GM12878 (cell line): ENCODE results near the gene PARP6. TPM values are rescaled to one million over a fixed set of nuclear protein-coding genes. Genes with fewer than 3 reads are reported as not detected.

Experiments
- ATAC-seq: fragments of 200-7000 bp; cut with Tn5 transposase; 3 replicates; pipeline ENCODE4 v1.9.1; 2020; ENCODE audit warnings: mild to moderate bottlenecking, moderate library complexity
- BruUV-seq: library from RNA; stranded (reverse); fragments of 400-500 nt; replicated peaks from 2 replicates; lab custom pipeline; 2021; lab: Mats Ljungman, UMichigan
- CTCF ChIA-PET: fragments of 300-600 bp; sonication (Branson Sonifier 250); formaldehyde crosslinking; extraction: SDS; loops from one replicate; lab custom pipeline; 2021; ENCODE audit warnings: inconsistent platforms; lab: Yijun Ruan, JAX
- POLR2A ChIA-PET: fragments of 350-600 bp; formaldehyde crosslinking; extraction: SDS; loops from one replicate; lab custom pipeline; 2021; ENCODE audit warnings: inconsistent platforms; lab: Charles Lee
- RAD21 ChIA-PET: fragments of 300-600 bp; sonication (Branson Sonifier 250); formaldehyde crosslinking; loops from one replicate; lab custom pipeline; 2023; ENCODE audit warnings: antibody characterized with exemption; ENCODE audit not compliant: unreplicated experiment; lab: Charles Lee
- SMC1A ChIA-PET: fragments of 300-600 bp; sonication (Branson Sonifier 250); formaldehyde crosslinking; loops from one replicate; lab custom pipeline; 2023; ENCODE audit not compliant: unreplicated experiment, uncharacterized antibody; lab: Charles Lee
- DNase-seq: peaks from one replicate; pipeline ENCODE4 v3.0.0-alpha.2; 2011; ENCODE audit warnings: low read depth, low spot score
- FAIRE-seq: peaks from 3 replicates; lab custom pipeline; 2011; peaks lifted over from hg19 to GRCh38; lab: Jason Lieb, UNC
- H2AFZ ChIP-seq: 2 replicates; pipeline ENCODE4 v1.6.0; 2011; ENCODE audit warnings: low read depth, low read length, control low read depth; ENCODE audit not compliant: control insufficient read depth
- H3K27ac ChIP-seq: 2 replicates; pipeline ENCODE4 v1.5.1; 2011; ENCODE audit warnings: control low read depth; ENCODE audit not compliant: control insufficient read depth, insufficient read depth
- H3K27me3 ChIP-seq, 2 experiments: replicated peaks in 1 of 2; 2 replicates each; pipeline versions ENCODE4 v1.6.0 to v1.6.1; 2011; ENCODE audit warnings: low read length in 1 of 2; ENCODE audit not compliant: control insufficient read depth in 2 of 2, insufficient read depth in 2 of 2
- H3K36me3 ChIP-seq, 2 experiments: 2 replicates each; pipeline ENCODE4 v1.5.1; 2011; ENCODE audit warnings: low read length in 1 of 2; ENCODE audit not compliant: control insufficient read depth in 2 of 2, insufficient read depth in 2 of 2
- H3K4me1 ChIP-seq: 2 replicates; pipeline ENCODE4 v1.6.1; 2011; ENCODE audit warnings: mild to moderate bottlenecking, low read length, moderate library complexity, mixed read lengths; ENCODE audit not compliant: control insufficient read depth, insufficient read depth
- H3K4me2 ChIP-seq: 2 replicates; pipeline ENCODE4 v1.6.0; 2011; ENCODE audit warnings: control low read depth; ENCODE audit not compliant: control insufficient read depth, insufficient read depth
- H3K4me3 ChIP-seq: fragments of 200-600 bp; sonication (generic); 2 replicates; pipeline ENCODE4 v1.5.1; 2016
- H3K79me2 ChIP-seq: 2 replicates; pipeline ENCODE4 v1.6.0; 2011; ENCODE audit warnings: low read length; ENCODE audit not compliant: control insufficient read depth, insufficient read depth
- H3K9ac ChIP-seq: 2 replicates; pipeline ENCODE4 v1.8.0; 2011; ENCODE audit warnings: low read length, control low read depth, mixed read lengths; ENCODE audit not compliant: control insufficient read depth, insufficient read depth
- H3K9me3 ChIP-seq: replicated peaks from 3 replicates; pipeline ENCODE4 v1.5.1; 2011; ENCODE audit warnings: mild to moderate bottlenecking, low read length; ENCODE audit not compliant: control insufficient read depth, insufficient read depth
- H4K20me1 ChIP-seq: 2 replicates; pipeline ENCODE4 v1.6.0; 2011; ENCODE audit not compliant: control insufficient read depth, insufficient read depth
- ASH2L ChIP-seq: fragments of 300-600, 200-600 bp; sonication (generic); IDR thresholded peaks from 2 replicates; pipeline ENCODE4 v1.6.1; 2017; ENCODE audit warnings: low read depth, mild to moderate bottlenecking, borderline replicate concordance
- CHD4 ChIP-seq: fragments of 200-600 bp; sonication (generic); IDR thresholded peaks from 2 replicates; pipeline ENCODE4 v1.6.1; 2016; ENCODE audit warnings: mild to moderate bottlenecking
- EGR1 ChIP-seq, 2 experiments: IDR thresholded peaks; 1 replicate in 1 of 2; 2 replicates in 1 of 2; pipeline ENCODE4 v1.6.1; 2011 to 2012; ENCODE audit warnings: low read depth in 2 of 2, low read length in 2 of 2, borderline replicate concordance in 1 of 2, mild to moderate bottlenecking in 1 of 2, moderate library complexity in 1 of 2
- EP300 ChIP-seq, 2 experiments: fragments of 150-350 bp in 1 of 2; IDR thresholded peaks; 2 replicates each; pipeline ENCODE4 v1.6.1; 2011 to 2012; ENCODE audit warnings: low read depth in 2 of 2, low read length in 2 of 2, borderline replicate concordance in 1 of 2, improper control_type of control experiment in 1 of 2, inconsistent platforms in 1 of 2; ENCODE audit not compliant: control insufficient read depth in 1 of 2
- FOXM1 ChIP-seq: IDR thresholded peaks from 2 replicates; pipeline ENCODE4 v1.6.1; 2012; ENCODE audit warnings: low read depth, mild to moderate bottlenecking, inconsistent platforms, low read length, moderate library complexity
- GATAD2B ChIP-seq: fragments of 450-650 bp; conservative IDR thresholded peaks from 2 replicates; pipeline ENCODE4 v1.6.1; 2017; ENCODE audit warnings: low read depth, mild to moderate bottlenecking, moderate library complexity
- JUNB ChIP-seq: IDR thresholded peaks from 2 replicates; pipeline ENCODE4 v1.6.1; 2016; ENCODE audit warnings: antibody characterized with exemption, mild to moderate bottlenecking
- NR2C2 ChIP-seq: IDR thresholded peaks from 2 replicates; pipeline ENCODE4 v1.6.1; 2011; ENCODE audit warnings: borderline replicate concordance, low read depth; ENCODE audit not compliant: control insufficient read depth, insufficient read length
- PAX5 ChIP-seq: IDR thresholded peaks from 2 replicates; pipeline ENCODE4 v1.6.1; 2011; ENCODE audit warnings: low read depth, low read length, borderline replicate concordance
- RCOR1 ChIP-seq: conservative IDR thresholded peaks from 2 replicates; pipeline ENCODE4 v1.6.1; 2012; ENCODE audit warnings: low read depth, low read length, improper control_type of control experiment
- SUPT20H ChIP-seq: IDR thresholded peaks from 2 replicates; pipeline ENCODE4 v1.6.1; 2011; ENCODE audit warnings: low read depth, mild to moderate bottlenecking, low read length, moderate library complexity, borderline replicate concordance; ENCODE audit not compliant: control insufficient read depth
- WRNIP1 ChIP-seq: IDR thresholded peaks from 2 replicates; pipeline ENCODE4 v1.6.1; 2011; ENCODE audit warnings: low read depth, low read length, improper control_type of control experiment, borderline replicate concordance
- WGBS: methylation state at CpG from one replicate; pipeline ENCODE4 v1.1.6; 2016; ENCODE audit warnings: low lambda C conversion rate; ENCODE audit not compliant: insufficient replicate concordance, insufficient coverage; ENCODE audit errors: missing lambda C conversion rate; 5-methylcytosine and 5-hydroxymethylcytosine counted together
- in situ Hi-C: fragments of 300-500 bp; cut with MboI; formaldehyde crosslinking; loops from 9 replicates; pipeline ENCODE4 v1.14.3; 2018; ENCODE audit warnings: mixed read lengths
- intact Hi-C: fragments of 100-400 bp; cut with micrococcal nuclease; formaldehyde crosslinking; loops from one replicate; pipeline ENCODE4 v1.14.2; 2022; ENCODE audit not compliant: unreplicated experiment
- polyA plus RNA-seq, 11 experiments: library from polyadenylated mRNA; depleted of rRNA in 4 of 11; unstranded in 6 of 11; stranded (reverse) in 5 of 11; fragments of >200 nt; fragmentation: Nextera tagmentation in 4 of 11; fragmentation: Illumina TruSeq in 1 of 11; extraction: Ambion mirVana in 4 of 11; extraction: Trizol in 1 of 11; gene quantifications; 1 replicate in 1 of 11; 2 replicates in 10 of 11; pipeline versions ENCODE4 v1.2.1 to v1.2.3, GENCODE V29; 2011 to 2016; ENCODE audit warnings: inconsistent platforms in 2 of 11, missing spikeins in 2 of 11, low read depth in 1 of 11
- total RNA-seq, 4 experiments: library from RNA; depleted of rRNA in 3 of 4; stranded (reverse); fragments of >200 nt in 3 of 4; fragmentation: Illumina TruSeq in 1 of 4; extraction: Trizol in 1 of 4; gene quantifications; 2 replicates each; pipeline versions ENCODE4 v1.2.1 to v1.2.3, GENCODE V29; 2013 to 2021

PARP6 gene
- total and polyA plus RNA-seq, 10 of the 15 experiments (the other 5 are each of a cell fraction or from before 2014, with no cell fraction given): 14.3 to 73.5 (median 26.9) TPM

DNA sequence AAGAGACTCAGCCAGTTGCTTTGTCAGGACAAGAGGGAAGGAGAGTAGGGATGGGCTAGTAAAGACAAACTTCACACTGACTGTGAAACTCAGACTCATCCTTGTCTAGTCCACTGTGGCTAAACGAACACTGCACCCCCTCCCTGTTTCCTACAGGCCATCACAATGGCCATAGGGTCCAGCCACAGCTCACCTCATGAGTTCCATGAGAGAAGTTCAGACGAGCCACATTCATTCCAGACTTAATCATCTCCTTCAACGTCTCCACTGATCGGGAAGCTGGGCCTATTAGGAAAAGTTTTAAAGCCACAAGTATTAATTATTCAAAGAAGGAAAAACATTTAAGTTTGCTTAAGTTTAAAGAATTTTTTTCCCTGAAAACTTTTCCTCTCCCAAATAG lies 55.1 kb downstream of the PARP6 start:
- Histone ChIP-seq H3K36me3 (peaks cover 20 to 78% of the 10 kb centered on the region in 2 experiments), H3K9ac (no peak overlapping the region)
- ATAC-seq (no peak), DNase-seq (no peak)
- BruUV-seq: no TSS peak
- SMC1A ChIA-PET: interaction anchor here (0.5 to 1.2 kb wide), 3 partner anchors 11 to 232 kb away, joined by 3 read pairs; no protein-coding TSS in a partner anchor
- TF ChIP-seq GATAD2B (no peak), EGR1 (IDR thresholded peaks at IDR 0.05; ENCODE audit: borderline replicate concordance in 1 of 2, low read depth in 2 of 2, low read length in 2 of 2) (no peak), JUNB (no peak), EP300 (IDR thresholded peaks at IDR 0.05; ENCODE audit: borderline replicate concordance in 1 of 2, control insufficient read depth in 1 of 2, low read depth in 2 of 2, low read length in 2 of 2) (no peak), CHD4 (no peak), FOXM1 (no peak), SUPT20H (no peak), RCOR1 (no peak), PAX5 (no peak), NR2C2 (no peak), ASH2L (no peak), WRNIP1 (no peak)
- TF ChIP-seq, all 136 proteins: peak for 0
- no peak for FAIRE-seq
- peaks cover 57% of the 10 kb centered on the region for H3K79me2 ChIP-seq
- ChIA-PET CTCF (interaction anchor here (0.9 to 1.0 kb wide), 2 partner anchors 9 to 17 kb away, joined by 3 to 4 read pairs; no protein-coding TSS in a partner anchor), POLR2A (interaction anchor here (0.6 kb wide), 1 partner anchor 11 kb away, joined by 3 read pairs; no protein-coding TSS in a partner anchor), RAD21 (no interaction called here)
- peaks cover 31% of the 10 kb centered on the region for H4K20me1 ChIP-seq
- no peak overlapping the region for H3K4me3 ChIP-seq
- no peak overlapping the region for H3K4me2 ChIP-seq
- no peaks in the 10 kb centered on the region for H3K27me3 ChIP-seq
- peaks cover 2% of the 10 kb centered on the region; the same call in 1 of the 2 replicates for H3K4me1 ChIP-seq
- no peak overlapping the region for H2AFZ ChIP-seq
- no peak overlapping the region for H3K27ac ChIP-seq
- intact Hi-C loops: no loop called here
- H3K9me3 ChIP-seq: no peaks in the 10 kb centered on the region
- WGBS: 78% methylated on average over 4 of the region's 4 CpGs
- in situ Hi-C loops: no loop called here
